MM.1S (cell line): ENCODE data around the gene PITPNM1.

Experiments used
- EZH2 ChIP-seq: fragments of 300-600 bp; sonication (generic); optimal IDR thresholded peaks from 2 replicates; pipeline ENCODE3; 2017; ENCODE audit warnings: low read depth, mild to moderate bottlenecking, antibody characterized with exemption, low read length, mixed read lengths
- EZH2phosphoT487 ChIP-seq: fragments of 300-600 bp; sonication (generic); IDR thresholded peaks from 2 replicates; pipeline ENCODE4 v1.6.1; 2018; ENCODE audit warnings: antibody characterized with exemption, low read length
- TF ChIP-seq, protein P1 (sequence below): fragments of 300-600 bp; sonication (generic); IDR thresholded peaks from 2 replicates; pipeline ENCODE4 v1.5.1; 2016; ENCODE audit warnings: antibody characterized with exemption, low read length, mixed read lengths

DNA sequence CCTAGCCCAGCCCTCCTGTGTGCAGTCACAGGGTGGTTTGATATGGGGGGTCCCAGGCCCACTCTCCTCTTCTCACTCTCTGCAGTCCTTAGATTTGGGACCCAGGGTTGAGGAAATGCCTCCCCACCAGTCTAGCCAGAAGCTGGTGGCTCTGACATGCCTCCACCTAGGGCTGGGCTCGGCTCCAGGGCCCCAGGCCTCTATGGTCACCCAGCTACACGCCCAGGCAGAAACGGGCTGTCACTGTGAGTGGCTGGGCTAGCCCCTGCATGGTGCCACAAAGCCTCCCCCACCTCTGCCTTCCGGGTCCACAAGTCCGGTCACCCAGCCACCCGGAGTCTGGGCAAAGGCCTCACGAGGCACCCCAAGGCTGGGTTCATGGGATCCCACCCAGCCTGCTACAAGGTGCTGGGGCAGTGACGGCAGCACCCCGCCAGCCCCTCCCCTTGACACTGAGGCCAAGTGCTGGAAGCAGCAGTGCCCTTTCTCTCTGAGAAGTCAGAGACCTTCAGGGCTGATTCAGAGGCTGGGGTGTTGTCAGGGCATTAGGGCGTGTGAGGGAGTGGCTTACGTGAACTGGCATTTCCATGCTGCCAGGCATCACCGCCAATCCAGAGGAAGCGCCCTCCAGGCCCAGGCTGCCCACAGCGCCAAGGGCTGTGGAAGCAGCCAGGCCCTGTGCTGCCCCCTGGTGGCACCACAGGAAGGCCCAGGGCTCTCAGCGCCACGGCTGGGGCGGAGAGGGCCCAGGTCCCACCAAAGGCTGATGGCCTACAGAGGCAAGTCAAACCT, 638 bp upstream of the PITPNM1 start:
- TF ChIP-seq, protein P1, sequence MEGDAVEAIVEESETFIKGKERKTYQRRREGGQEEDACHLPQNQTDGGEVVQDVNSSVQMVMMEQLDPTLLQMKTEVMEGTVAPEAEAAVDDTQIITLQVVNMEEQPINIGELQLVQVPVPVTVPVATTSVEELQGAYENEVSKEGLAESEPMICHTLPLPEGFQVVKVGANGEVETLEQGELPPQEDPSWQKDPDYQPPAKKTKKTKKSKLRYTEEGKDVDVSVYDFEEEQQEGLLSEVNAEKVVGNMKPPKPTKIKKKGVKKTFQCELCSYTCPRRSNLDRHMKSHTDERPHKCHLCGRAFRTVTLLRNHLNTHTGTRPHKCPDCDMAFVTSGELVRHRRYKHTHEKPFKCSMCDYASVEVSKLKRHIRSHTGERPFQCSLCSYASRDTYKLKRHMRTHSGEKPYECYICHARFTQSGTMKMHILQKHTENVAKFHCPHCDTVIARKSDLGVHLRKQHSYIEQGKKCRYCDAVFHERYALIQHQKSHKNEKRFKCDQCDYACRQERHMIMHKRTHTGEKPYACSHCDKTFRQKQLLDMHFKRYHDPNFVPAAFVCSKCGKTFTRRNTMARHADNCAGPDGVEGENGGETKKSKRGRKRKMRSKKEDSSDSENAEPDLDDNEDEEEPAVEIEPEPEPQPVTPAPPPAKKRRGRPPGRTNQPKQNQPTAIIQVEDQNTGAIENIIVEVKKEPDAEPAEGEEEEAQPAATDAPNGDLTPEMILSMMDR = peak; percentile 97
- TF ChIP-seq EZH2 (no peak), EZH2phosphoT487 (no peak)
